ENCODE data around the gene ATAD1. TPM values are rescaled to one million over a fixed set of nuclear protein-coding genes. Genes with fewer than 3 reads are reported as not detected.

ATAD1 gene
- total and polyA plus RNA-seq, 9 of the 15 experiments (the other 6 are each of a cell fraction or from before 2014, with no cell fraction given) = 11.3 to 33.8 (median 27.3) TPM

GRCh38 chr10:87867453-87867852 is 49.4 kb upstream of the ATAD1 start:
- peak overlapping the region in 1 of 2 experiments; percentile 67; a peak in 2 of 4 replicates for H3K9ac ChIP-seq (ENCODE audit: insufficient read depth in 1 of 2, low read depth in 2 of 2, low read length in 2 of 2)
- no peak overlapping the region; the same call in 2 of the 3 replicates for H3K27ac ChIP-seq (ENCODE audit: extremely low read depth, low read depth, low read length)
- ATAC-seq (no peak), DNase-seq (ENCODE audit: extremely low read depth in 1 of 4, low spot score in 3 of 4) (no peak), FAIRE-seq (no peak)
- intact Hi-C loops (cut with micrococcal nuclease) (loop anchor here (2.0 to 5.0 kb wide), 2 partner anchors 60 to 361 kb away; no protein-coding TSS in a partner anchor), in situ Hi-C loops (cut with MboI) (loop anchor here (25.0 kb wide), 1 partner anchor 220 kb away; no protein-coding TSS in a partner anchor)
- H2AFZ ChIP-seq (ENCODE audit: low read depth, low read length) = no peak overlapping the region
- ChIA-PET POLR2A (no interaction called here), CTCF (ENCODE audit: low intra/inter-chr PET ratio) (no interaction called here)
- TF ChIP-seq BMI1 (IDR thresholded peaks at IDR 0.05; ENCODE audit: low read length) (no peak), ESRRA (IDR thresholded peaks at IDR 0.05; ENCODE audit: borderline replicate concordance, low read depth) (no peak), NELFE (IDR thresholded peaks at IDR 0.05; ENCODE audit: insufficient read depth, insufficient read length) (no peak), CREBBP (IDR thresholded peaks at IDR 0.05; ENCODE audit: low read depth, low read length) (no peak), RBFOX2 (IDR thresholded peaks at IDR 0.05; ENCODE audit: low read depth, low read length) (no peak), SRSF9 (IDR thresholded peaks at IDR 0.05; ENCODE audit: borderline replicate concordance, low read depth, low read length) (no peak), NUFIP1 (IDR thresholded peaks at IDR 0.05; ENCODE audit: partially characterized antibody) (no peak), L3MBTL2 (IDR thresholded peaks at IDR 0.05) (no peak), ZNF253 (CRISPR knock-in tag; conservative IDR thresholded peaks at IDR 0.05) (no peak), ZNF77 (CRISPR knock-in tag; IDR thresholded peaks at IDR 0.05) (no peak), ZBTB9 (CRISPR knock-in tag; IDR thresholded peaks at IDR 0.05) (no peak)
- H3K4me3 ChIP-seq = peak overlapping the region; percentile 88
- H3K79me2 ChIP-seq (ENCODE audit: control insufficient read depth, insufficient read depth, low read length) = peaks cover 85% of the 10 kb centered on the region
- BruUV-seq (replicated peaks) = no TSS peak
- H3K4me2 ChIP-seq (ENCODE audit: insufficient read depth, low read length) = peak overlapping the region; percentile 46; the same call in 1 of the 2 replicates
- H3K9me1 ChIP-seq (ENCODE audit: control insufficient read depth, insufficient read depth, low read length) = no peaks in the 10 kb centered on the region
- peaks cover 0 to 7% of the 10 kb centered on the region in 2 experiments; a peak in 2 of 5 replicates for H3K4me1 ChIP-seq (replicated peaks in 1 of 2; ENCODE audit: control insufficient read depth in 2 of 2, insufficient read depth in 2 of 2, low read length in 2 of 2)
- H3K9me3 ChIP-seq (replicated peaks; ENCODE audit: control insufficient read depth, insufficient read depth, low read depth, low read length) = no peaks in the 10 kb centered on the region
- H3K36me3 ChIP-seq (ENCODE audit: control insufficient read depth, insufficient read depth, low read length) = 0 out of 3 replicates have a peak, but pooled peaks cover 2% of the 10 kb centered on the region
- peaks cover 11% of the 10 kb centered on the region; the same call in 1 of the 2 replicates for H4K20me1 ChIP-seq (replicated peaks; ENCODE audit: control insufficient read depth, insufficient read depth, low read length)
- no peaks in the 10 kb centered on the region for H3K27me3 ChIP-seq (ENCODE audit: control insufficient read depth in 2 of 2, insufficient read depth in 2 of 2, low read length in 2 of 2)
